Measurements from ENCODE around the gene ZC4H2.
A peak's percentile ranks its signal among the peaks of the same experiment; 100 is the strongest.

The ZC4H2 gene

GRCh38 chrX:64977830-64978229 is 1.6 kb upstream of the ZC4H2 start:
- TF ChIP-seq CTCF (IDR thresholded peaks at IDR 0.05; ENCODE audit: low read depth, low read length, missing control alignments) = no peak
- no peak for DNase-seq (ENCODE audit: low read depth)
- H3K4me3 ChIP-seq (ENCODE audit: low read depth, low read length) = no peak overlapping the region
- in situ Hi-C loops (cut with HindIII; ENCODE audit: low sequenced_read_pairs) = no loop called here

- no peak for TF ChIP-seq CTCF (IDR thresholded peaks at IDR 0.05; ENCODE audit: low read depth, low read length, missing control alignments)
- H3K4me3 ChIP-seq (ENCODE audit: low read depth, low read length) = peak overlapping the region; percentile 65
- in situ Hi-C loops (cut with HindIII; ENCODE audit: low sequenced_read_pairs) = no loop called here
- no peak for DNase-seq (ENCODE audit: low read depth)
Observed at GRCh38 chrX:64977051-64977450, 801 bp upstream of the ZC4H2 start.

- peak overlapping the region; percentile 65 for H3K4me3 ChIP-seq (ENCODE audit: low read depth, low read length)
- in situ Hi-C loops (cut with HindIII; ENCODE audit: low sequenced_read_pairs) = no loop called here
- TF ChIP-seq CTCF (IDR thresholded peaks at IDR 0.05; ENCODE audit: low read depth, low read length, missing control alignments) = no peak
Observed at GRCh38 chrX:64976673-64977040, 407 bp upstream of the ZC4H2 start.

DNA sequence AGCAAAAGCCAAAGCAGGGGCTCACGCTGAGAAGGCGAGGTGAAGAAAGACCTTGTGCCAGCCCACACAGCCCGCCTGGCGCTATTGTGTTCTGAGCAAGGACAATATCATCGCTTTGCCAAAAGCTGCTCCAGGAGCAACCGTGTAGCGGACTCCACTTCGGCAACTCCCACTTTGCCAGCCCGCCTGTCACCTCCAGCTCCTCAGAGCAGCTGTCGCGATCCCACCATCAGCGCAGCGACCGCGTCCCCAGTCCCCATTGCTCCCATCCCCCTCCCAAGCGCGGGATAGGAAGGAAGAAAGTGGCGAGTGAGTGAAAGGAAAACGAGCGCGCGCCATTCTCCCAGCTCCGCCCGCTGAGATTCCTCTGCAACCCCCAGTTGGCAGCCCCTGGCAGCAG is 759 bp downstream of the ZC4H2 start:
- TF ChIP-seq CTCF (IDR thresholded peaks at IDR 0.05; ENCODE audit: low read depth, low read length, missing control alignments) = no peak
- in situ Hi-C loops (cut with HindIII; ENCODE audit: low sequenced_read_pairs) = no loop called here
- H3K4me3 ChIP-seq (ENCODE audit: low read depth, low read length) = peak overlapping the region; percentile 65
- no peak for DNase-seq (ENCODE audit: low read depth)

More at GRCh38 chrX:64976673-64977040, 407 bp upstream of the ZC4H2 start:
- no peak for DNase-seq (ENCODE audit: low read depth)

- TF ChIP-seq CTCF (IDR thresholded peaks at IDR 0.05; ENCODE audit: low read depth, low read length, missing control alignments) = no peak
- in situ Hi-C loops (cut with HindIII; ENCODE audit: low sequenced_read_pairs) = no loop called here
- DNase-seq (ENCODE audit: low read depth) = no peak
Observed at GRCh38 chrX:64925480-64925879, 50.8 kb downstream of the ZC4H2 start.

DNA sequence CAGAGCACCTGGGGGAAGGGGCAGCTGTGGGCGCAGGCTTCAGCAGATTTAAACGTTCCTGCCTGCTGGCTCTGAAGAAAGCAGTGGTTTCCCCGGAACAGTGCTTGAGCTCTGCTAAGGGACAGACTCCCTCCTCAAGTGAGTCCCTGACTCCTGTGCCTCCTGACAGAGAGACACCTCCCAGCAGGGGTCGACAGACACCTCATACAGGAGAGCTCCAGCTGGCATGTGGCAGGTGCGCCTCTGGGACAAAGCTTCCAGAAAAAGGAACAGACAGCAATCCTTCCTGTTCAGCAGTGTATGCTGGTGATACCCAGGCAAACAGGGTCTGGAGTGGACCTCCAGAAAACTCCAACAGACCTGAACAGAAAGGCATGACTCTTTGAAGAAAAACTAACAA is 68.1 kb downstream of the ZC4H2 start:
- no peak overlapping the region for H3K4me3 ChIP-seq (ENCODE audit: low read depth, low read length)
- DNase-seq (ENCODE audit: low read depth) = no peak
- in situ Hi-C loops (cut with HindIII; ENCODE audit: low sequenced_read_pairs) = no loop called here
- no peak for TF ChIP-seq CTCF (IDR thresholded peaks at IDR 0.05; ENCODE audit: low read depth, low read length, missing control alignments)

More at GRCh38 chrX:64925480-64925879, 50.8 kb downstream of the ZC4H2 start:
- H3K4me3 ChIP-seq (ENCODE audit: low read depth, low read length) = no peak overlapping the region
